GM12892 (cell line): ENCODE measurements around the gene ESAM.

Experiments
- POLR2A ChIP-seq: IDR thresholded peaks from 2 replicates; pipeline ENCODE4 v1.6.1; 2011; ENCODE audit warnings: low read depth, low read length, control low read depth
- POLR2AphosphoS5 ChIP-seq: IDR thresholded peaks from 2 replicates; pipeline ENCODE4 v1.6.1; 2011; ENCODE audit warnings: low read depth, low read length, control low read depth
- TAF1 ChIP-seq: IDR thresholded peaks from 2 replicates; pipeline ENCODE4 v1.6.1; 2011; ENCODE audit warnings: low read depth, mild to moderate bottlenecking, control low read depth, low read length, borderline replicate concordance

DNA sequence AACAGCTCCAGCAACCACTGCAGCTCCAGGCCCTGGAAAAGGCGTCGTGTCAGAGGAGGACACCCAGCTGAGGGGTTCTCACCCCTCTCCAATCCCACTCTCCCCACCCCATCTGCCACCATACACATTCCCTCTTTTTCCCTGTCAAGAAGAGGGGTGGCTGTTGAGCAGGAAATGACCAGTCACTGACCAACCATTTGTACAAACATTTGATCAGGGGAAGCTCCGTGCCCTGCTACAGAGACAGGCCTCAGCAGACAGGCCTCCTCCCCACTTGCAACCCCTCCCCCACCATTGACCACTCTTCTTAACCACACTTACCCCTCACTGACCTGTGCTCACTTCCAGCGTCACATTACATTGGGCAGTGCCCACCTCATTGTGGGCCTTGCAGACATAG, 7.8 kb downstream of the ESAM start:
- TF ChIP-seq POLR2AphosphoS5 (no peak), POLR2A (no peak), TAF1 (no peak)
